Subcutaneous abdominal adipose tissue (tissue), 5 donors: ENCODE data around the gene SCN5A.

Source experiments
- H3K27ac ChIP-seq: one replicate; pipeline ENCODE4 v1.7.0; 2013; ENCODE audit warnings: low read depth, mild to moderate bottlenecking, inconsistent platforms, low read length, moderate library complexity
- H3K27me3 ChIP-seq, 5 donors: one replicate each; pipeline ENCODE4 v1.7.0; 2013; ENCODE audit warnings: low read length in 5 of 5, inconsistent platforms in 1 of 5; ENCODE audit not compliant: control insufficient read depth in 5 of 5, insufficient read depth in 4 of 5
- H3K36me3 ChIP-seq, 5 donors: one replicate each; pipeline ENCODE4 v1.7.0; 2013; ENCODE audit warnings: low read length in 5 of 5; ENCODE audit not compliant: control insufficient read depth in 5 of 5, insufficient read depth in 5 of 5
- H3K4me1 ChIP-seq, 5 donors: one replicate each; pipeline ENCODE4 v1.7.0; 2013; ENCODE audit warnings: low read length in 5 of 5, mild to moderate bottlenecking in 3 of 5, moderate library complexity in 1 of 5; ENCODE audit not compliant: control insufficient read depth in 5 of 5, insufficient read depth in 5 of 5
- H3K4me3 ChIP-seq, 5 donors: one replicate each; pipeline ENCODE4 v1.7.0; 2013; ENCODE audit warnings: low read length in 5 of 5, low read depth in 1 of 5
- H3K9ac ChIP-seq, 5 donors: one replicate each; pipeline ENCODE4 v1.7.0; 2013; ENCODE audit warnings: low read length in 5 of 5, mild to moderate bottlenecking in 4 of 5, moderate library complexity in 3 of 5
- H3K9me3 ChIP-seq, 5 donors: one replicate each; pipeline ENCODE4 v1.7.0; 2013; ENCODE audit warnings: low read length in 5 of 5; ENCODE audit not compliant: control insufficient read depth in 5 of 5
- donor health status: healthy.
- donor health status: healthy.
- donor health status: healthy.
- donor health status: healthy.
- donor health status: healthy.

Gene SCN5A

GRCh38 chr3:38616111-38616510 is 33.4 kb downstream of the SCN5A start:
- Histone ChIP-seq H3K36me3 (no peaks in the 10 kb centered on the region), H3K9ac (no peak overlapping the region), H3K4me1 (no peaks in the 10 kb centered on the region), H3K4me3 (no peak overlapping the region), H3K27ac (no peak overlapping the region), H3K27me3 (peaks cover 0 to 4% (median 0%) of the 10 kb centered on the region in 5 donors), H3K9me3 (no peaks in the 10 kb centered on the region)

DNA sequence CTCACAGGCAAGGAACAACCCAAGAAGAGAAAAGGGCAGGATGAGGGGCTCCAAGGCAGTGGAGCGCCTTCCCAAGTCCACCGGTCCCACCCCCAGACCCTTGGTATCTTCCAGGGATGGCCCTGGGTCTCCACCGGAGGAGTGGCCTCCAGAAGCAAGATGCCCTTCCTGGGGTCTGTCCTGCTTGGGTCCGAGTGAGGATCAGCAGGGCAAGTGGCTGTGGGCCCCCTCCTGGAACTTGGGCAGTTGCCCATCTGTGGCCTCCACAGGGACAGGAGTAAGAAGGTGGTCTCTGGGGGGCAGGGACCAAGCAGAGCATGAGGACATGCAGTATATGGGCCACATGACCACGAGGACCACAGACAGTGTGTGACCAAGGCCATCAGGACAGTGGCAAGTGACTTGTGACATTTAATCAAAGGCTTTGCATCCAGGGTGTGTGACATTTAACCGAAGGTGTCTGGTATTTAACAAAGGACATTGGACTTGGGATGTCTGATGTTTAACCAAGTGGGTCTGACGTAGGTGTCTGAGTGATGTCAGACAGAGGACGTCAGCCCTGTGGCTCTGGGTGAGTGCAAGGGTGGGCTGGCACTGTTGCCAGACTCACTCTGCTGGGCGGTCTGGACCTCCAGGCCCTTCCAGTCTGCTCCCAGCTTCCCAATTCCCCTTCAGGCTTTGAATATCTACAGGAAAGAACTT is 34.7 kb downstream of the SCN5A start:
- Histone ChIP-seq H3K27me3 (peaks cover 0 to 4% (median 0%) of the 10 kb centered on the region in 5 donors), H3K4me1 (no peaks in the 10 kb centered on the region), H3K27ac (no peak overlapping the region), H3K4me3 (no peak overlapping the region), H3K9me3 (no peaks in the 10 kb centered on the region), H3K36me3 (no peaks in the 10 kb centered on the region), H3K9ac (no peak overlapping the region)

DNA sequence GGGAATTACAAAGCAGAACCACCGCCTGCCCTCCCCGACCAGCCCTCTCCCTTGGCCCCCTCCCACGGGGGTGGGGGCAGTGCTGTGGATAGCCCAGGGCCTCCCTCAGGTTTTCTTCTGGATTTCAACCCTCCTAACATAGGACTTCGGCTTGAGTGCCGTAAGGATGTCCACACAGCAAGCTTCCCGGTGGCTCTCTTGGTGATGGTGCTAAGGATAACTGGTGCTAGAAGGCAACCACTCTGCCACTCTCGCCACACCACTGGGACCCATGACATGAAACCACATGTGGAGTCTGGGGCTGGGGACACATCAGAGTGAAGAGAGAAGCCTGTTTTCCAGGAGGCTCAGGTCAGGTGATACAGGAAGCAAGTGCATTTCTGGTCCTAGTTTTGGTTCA is 35.4 kb downstream of the SCN5A start:
- H3K4me1 ChIP-seq, result no peaks in the 10 kb centered on the region

GRCh38 chr3:38613426-38613825 is 36.1 kb downstream of the SCN5A start:
- no peak overlapping the region for H3K4me3 ChIP-seq
- no peaks in the 10 kb centered on the region for H3K4me1 ChIP-seq
- H3K27me3 ChIP-seq, result peaks cover 0 to 4% (median 0%) of the 10 kb centered on the region in 5 donors
- no peaks in the 10 kb centered on the region for H3K36me3 ChIP-seq
- H3K9ac ChIP-seq, result no peak overlapping the region
- H3K27ac ChIP-seq, result no peak overlapping the region
- H3K9me3 ChIP-seq, result no peaks in the 10 kb centered on the region

More for the DNA sequence above, 35.4 kb downstream of the SCN5A start:
- Histone ChIP-seq H3K27ac (no peak overlapping the region), H3K27me3 (peaks cover 0 to 4% (median 0%) of the 10 kb centered on the region in 5 donors), H3K9ac (no peak overlapping the region), H3K9me3 (no peaks in the 10 kb centered on the region), H3K36me3 (no peaks in the 10 kb centered on the region), H3K4me3 (no peak overlapping the region)

DNA sequence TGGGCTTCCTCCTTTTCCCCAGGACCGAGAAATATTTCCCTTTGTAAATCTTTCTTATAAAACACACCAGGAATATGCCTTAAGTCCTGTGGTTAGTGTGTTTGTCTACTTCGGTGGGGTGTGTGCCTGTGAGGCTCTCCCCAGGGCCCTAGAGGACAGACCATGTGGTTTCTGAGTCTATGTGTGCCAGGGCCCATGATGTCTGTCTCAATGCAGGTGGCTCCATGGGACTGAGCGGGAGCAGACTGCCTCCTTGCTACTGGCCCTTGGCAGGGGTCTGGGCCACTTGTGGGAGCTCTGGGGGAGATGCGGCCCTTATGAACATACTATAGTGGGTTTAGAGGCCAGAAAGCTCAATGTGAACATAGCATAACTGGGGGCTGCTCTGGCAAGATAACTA is 37.6 kb downstream of the SCN5A start:
- H3K27ac ChIP-seq, result no peak overlapping the region
- no peak overlapping the region for H3K4me3 ChIP-seq
- peaks cover 0 to 4% (median 0%) of the 10 kb centered on the region in 5 donors for H3K27me3 ChIP-seq
- H3K4me1 ChIP-seq, result no peaks in the 10 kb centered on the region
- H3K9ac ChIP-seq, result no peak overlapping the region
- H3K9me3 ChIP-seq, result no peaks in the 10 kb centered on the region
- H3K36me3 ChIP-seq, result no peaks in the 10 kb centered on the region

- H3K4me1 ChIP-seq, result no peaks in the 10 kb centered on the region
- no peaks in the 10 kb centered on the region for H3K9me3 ChIP-seq
- H3K27ac ChIP-seq, result no peak overlapping the region
- no peaks in the 10 kb centered on the region for H3K27me3 ChIP-seq
- H3K36me3 ChIP-seq, result no peaks in the 10 kb centered on the region
- no peak overlapping the region for H3K4me3 ChIP-seq
- H3K9ac ChIP-seq, result no peak overlapping the region
These were observed 38.6 kb downstream of the SCN5A start for GRCh38 chr3:38610934-38611333.

DNA sequence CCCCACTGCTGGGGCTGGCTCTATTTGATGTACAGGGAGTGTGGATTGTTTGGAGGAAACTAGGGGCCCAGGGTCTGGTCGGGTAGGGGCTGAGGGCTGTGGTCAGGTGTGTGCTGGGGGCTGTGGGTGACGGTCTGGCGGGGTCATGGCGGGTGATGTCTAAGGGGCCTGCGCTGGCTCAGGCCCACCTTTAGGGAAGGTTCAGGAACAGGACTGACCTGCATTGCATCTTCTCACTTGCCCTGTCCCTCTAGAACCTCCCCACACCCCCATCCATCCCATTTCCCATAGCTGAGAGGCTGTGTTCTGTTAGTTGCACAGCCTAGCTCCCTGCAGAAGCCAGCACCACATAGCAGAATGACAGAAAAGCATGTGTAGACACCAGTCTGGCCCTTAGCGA is 39.1 kb downstream of the SCN5A start:
- no peaks in the 10 kb centered on the region for H3K4me1 ChIP-seq
- no peak overlapping the region for H3K9ac ChIP-seq
- no peak overlapping the region for H3K4me3 ChIP-seq
- H3K27ac ChIP-seq, result no peak overlapping the region
- H3K36me3 ChIP-seq, result no peaks in the 10 kb centered on the region
- no peaks in the 10 kb centered on the region for H3K27me3 ChIP-seq
- H3K9me3 ChIP-seq, result no peaks in the 10 kb centered on the region

DNA sequence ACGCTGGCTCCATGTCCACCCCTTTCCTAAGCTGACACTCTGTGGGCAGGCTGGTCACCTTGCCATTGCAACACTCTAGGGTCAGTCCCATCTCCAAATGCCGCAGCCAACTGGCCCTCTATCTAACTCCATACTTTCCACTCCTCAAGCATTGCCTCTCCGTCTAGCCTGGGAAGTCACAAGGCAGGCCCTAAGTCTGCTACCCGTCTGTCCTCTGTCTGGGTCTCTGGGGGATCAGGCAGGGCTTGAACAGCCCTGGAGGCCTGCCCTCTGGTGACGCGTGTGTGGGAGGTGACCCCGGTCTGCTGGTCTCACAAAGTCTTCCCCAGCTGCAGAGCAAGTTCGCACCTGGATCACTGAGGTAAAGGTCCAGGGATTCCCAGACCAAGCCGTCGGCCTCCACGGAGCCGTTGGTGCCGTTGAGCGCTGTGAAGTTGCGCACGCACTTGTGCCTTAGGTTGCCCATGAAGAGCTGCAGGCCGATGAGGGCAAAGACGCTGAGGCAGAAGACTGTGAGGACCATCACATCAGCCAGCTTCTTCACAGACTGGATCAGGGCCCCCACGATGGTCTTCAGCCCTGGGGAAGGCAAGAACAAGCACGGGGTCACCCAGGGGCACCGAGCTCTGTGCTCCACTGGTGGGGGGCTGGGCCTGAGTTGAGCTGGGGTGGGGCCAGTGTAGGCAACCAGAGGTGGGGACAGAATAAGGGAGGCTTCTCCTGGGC is 39.9 kb downstream of the SCN5A start:
- Histone ChIP-seq H3K4me1 (no peaks in the 10 kb centered on the region), H3K27ac (no peak overlapping the region), H3K27me3 (no peaks in the 10 kb centered on the region), H3K4me3 (no peak overlapping the region), H3K9ac (no peak overlapping the region), H3K9me3 (no peaks in the 10 kb centered on the region), H3K36me3 (no peaks in the 10 kb centered on the region)

DNA sequence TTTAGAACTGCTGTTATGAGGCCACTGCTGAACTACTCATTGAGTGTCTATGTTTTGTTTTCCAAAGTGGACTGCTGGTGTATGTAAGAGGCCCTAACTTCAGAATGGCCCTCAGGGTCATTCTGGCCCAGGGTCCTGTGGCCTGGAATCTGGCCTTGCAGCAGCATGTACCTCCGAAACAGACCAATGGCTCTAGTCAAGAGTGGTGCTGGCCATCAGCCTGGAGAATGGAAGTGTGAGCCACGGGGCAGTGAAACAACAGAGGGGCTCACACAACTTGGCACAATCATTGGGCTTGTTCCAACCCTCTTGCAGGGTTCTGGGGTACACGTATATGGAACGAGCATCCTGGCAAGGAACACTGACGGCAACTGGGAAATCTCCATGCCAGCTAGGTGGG is 40.5 kb downstream of the SCN5A start:
- H3K27ac ChIP-seq, result no peak overlapping the region
- H3K36me3 ChIP-seq, result no peaks in the 10 kb centered on the region
- H3K9me3 ChIP-seq, result no peaks in the 10 kb centered on the region
- H3K4me1 ChIP-seq, result no peaks in the 10 kb centered on the region
- H3K27me3 ChIP-seq, result no peaks in the 10 kb centered on the region
- H3K9ac ChIP-seq, result no peak overlapping the region
- no peak overlapping the region for H3K4me3 ChIP-seq

DNA sequence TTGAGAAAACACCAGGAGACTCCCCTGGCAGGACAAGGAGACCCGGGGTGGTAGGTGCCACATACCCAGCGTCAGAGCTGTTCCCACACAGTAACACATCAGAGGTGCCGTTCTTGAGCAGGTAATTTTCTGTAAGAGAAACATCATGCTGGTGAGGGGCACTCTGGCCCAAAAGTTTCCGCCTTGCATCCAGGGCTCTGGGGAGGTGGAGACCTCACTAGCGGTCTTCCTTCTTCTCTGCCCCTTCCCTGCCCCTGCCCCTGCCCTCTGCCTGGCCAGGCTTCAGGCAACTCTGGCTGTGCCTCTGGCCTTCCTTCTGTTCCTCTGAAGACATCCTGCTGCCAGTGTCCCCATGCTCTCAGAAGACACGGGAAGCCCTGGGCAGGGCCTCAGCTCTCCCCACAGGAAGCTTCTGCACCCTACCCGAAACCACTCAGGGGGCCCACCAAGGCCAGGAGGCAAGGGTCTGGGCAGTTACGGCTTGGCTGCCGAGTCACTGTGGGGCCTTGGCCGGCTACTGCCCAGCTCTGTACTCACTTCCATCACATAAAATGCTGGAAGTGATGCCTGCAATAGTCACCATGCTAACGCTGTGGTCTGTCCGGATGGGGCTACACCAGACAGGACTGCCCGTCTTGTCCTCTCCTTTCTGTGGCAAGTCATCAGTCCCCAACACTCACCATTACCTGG is 41.3 kb downstream of the SCN5A start:
- Histone ChIP-seq H3K27ac (no peak overlapping the region), H3K27me3 (no peaks in the 10 kb centered on the region), H3K4me1 (no peaks in the 10 kb centered on the region), H3K4me3 (no peak overlapping the region), H3K9ac (no peak overlapping the region), H3K36me3 (no peaks in the 10 kb centered on the region), H3K9me3 (no peaks in the 10 kb centered on the region)
